ENCODE results near the gene TMEM51.
A peak's percentile ranks its signal among the peaks of the same experiment; 100 is the strongest.

TMEM51 gene

GRCh38 chr1:15255582-15256149, 102.1 kb downstream of the TMEM51 start:
- DNase-seq = no peak

GRCh38 chr1:15256584-15256983, 103.0 kb downstream of the TMEM51 start:
- DNase-seq = no peak

DNA sequence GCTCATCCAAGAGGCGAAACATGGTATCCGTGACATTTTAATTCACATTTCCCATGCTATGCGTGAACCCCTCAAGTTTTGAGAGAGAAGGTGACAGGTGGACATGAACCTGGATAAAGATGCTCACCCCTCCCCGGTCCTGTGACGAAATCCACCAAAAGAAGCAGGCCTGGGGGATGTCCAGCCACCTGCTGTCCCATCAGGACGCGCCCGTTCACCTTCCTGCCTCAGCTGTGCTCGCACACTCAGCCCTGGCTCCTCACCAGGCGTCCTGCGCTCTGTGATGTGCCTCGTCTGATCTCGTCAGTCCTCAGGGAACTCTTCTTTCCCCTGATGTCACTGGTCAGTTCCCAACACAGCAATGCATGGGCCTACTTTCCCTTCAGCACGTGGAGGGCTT, 103.8 kb downstream of the TMEM51 start:
- DNase-seq = no peak

DNA sequence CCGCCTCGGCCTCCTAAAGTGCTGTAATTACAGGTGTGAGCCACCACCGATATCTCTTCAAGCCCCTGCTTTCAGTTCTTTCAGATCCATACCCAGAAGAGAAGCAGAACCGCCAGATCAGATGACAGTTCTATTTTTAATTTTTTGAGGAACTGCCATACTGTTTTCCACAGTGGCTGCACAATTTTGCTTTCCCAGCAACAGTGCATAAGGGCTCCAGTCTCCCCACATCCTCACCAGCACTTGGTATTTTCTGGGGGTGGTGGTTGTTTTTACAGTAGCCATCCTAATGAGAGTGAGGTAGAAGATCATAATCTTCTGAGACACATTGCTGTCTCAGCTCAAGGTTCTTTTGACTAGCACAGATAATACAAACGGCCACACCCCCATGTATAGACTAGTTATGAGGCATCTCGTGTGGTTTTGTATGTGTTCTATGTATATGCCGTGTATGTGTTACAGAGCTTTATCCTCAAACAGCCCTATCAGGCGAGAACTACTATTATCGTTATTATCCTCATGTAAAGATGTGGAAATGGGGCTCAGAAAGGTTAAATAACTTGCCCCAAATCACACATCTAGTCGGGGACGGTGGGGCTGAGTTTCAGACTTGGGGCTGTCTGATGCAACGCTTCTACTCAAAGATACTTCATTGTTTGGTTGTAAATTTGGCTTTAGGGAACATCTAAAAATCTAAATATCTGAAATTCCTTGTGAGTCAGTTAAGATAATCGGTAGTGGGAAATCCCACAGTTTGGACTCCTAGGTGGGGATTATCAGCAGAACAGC, 105.5 kb downstream of the TMEM51 start:
- DNase-seq = no peak

- DNase-seq = no peak
These were observed 106.1 kb downstream of the TMEM51 start for GRCh38 chr1:15259622-15260007.

DNA sequence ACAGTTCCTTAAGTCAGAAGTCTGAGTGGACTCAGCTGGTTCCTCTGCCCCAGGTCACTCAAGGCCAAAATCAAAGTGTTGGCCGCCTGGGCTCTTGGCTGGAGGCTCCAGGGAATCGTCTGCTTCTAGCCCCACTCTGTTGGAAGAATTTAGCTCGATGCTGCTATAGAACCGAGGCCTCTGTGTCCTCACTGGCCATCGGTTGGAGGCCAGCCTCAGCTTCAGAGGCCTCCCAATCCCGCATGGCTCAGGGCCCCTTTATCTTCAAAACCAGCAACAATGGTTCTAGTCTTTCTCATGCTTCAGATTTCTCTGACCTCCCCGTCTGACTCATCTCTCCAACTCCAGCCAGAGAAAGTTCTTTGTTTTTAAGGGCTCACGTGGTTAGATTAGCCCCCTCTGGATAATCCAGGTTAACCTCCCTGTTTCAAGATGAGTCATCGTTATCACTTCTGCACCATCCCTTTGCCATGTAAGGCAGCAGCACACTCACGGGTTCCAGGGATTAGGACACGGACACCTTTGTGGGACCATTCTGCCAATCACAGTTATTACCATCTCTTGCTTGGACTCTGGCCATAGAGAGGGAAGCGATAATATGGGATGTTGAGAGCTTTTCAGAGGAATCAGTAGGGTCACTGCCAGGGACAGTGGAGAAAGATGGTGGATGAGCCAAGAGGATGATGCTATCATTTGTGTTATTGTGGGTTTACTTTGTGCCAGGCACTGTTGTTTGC, 107.0 kb downstream of the TMEM51 start:
- DNase-seq = peak; percentile 27

- no peak for DNase-seq
These were observed 107.8 kb downstream of the TMEM51 start for GRCh38 chr1:15261155-15262002.

GRCh38 chr1:15262003-15262377, 108.4 kb downstream of the TMEM51 start:
- no peak for DNase-seq

DNA sequence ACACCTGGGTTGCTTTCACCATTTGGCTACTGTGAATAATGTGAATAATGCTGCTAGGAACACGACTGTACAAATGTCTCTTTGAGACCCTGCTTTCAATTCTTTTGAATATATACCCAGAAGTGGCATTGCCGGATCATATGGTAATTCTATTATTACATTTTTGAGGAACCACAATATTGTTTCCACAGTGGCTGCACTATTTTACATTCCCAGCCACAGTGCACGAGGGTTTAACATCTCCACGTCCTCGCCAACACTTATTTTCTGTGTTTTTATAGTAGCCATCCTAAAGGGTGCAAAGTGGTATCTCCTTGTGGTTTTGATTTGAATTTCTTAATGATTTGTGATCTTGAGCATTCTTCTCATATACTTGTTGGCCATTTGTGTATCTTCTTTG, 109.2 kb downstream of the TMEM51 start:
- no peak for DNase-seq

- DNase-seq = no peak
These were observed 111.2 kb downstream of the TMEM51 start for GRCh38 chr1:15264769-15265168.
